Measurements from ENCODE around the gene SREBF2.
"Not testable (repeated sequence)": the region's sequence is repeated elsewhere in the genome, so short reads cannot be mapped to it uniquely, and the experiment has no call there.

Gene SREBF2

GRCh38 chr22:41948928-41949296 lies 116.0 kb downstream of the SREBF2 start:
- H3K36me3 ChIP-seq (ENCODE audit: insufficient read depth, low read length); H3K4me1 ChIP-seq (ENCODE audit: insufficient read depth, low read length); H3K9me3 ChIP-seq (ENCODE audit: control insufficient read depth, insufficient read depth, low read length); H3K9ac ChIP-seq (ENCODE audit: low read depth, low read length): not testable (repeated sequence)

- H3K9ac ChIP-seq (ENCODE audit: low read depth, low read length), result no peak overlapping the region
- H3K9me3 ChIP-seq (ENCODE audit: control insufficient read depth, insufficient read depth, low read length), result no peaks in the 10 kb centered on the region
- peaks cover 3% of the 10 kb centered on the region; the same call in 1 of the 2 replicates for H3K36me3 ChIP-seq (ENCODE audit: insufficient read depth, low read length)
- H3K4me1 ChIP-seq (ENCODE audit: insufficient read depth, low read length), result peaks cover 5% of the 10 kb centered on the region; the same call in 1 of the 2 replicates
Measured at GRCh38 chr22:41949297-41949965, 116.5 kb downstream of the SREBF2 start.

DNA sequence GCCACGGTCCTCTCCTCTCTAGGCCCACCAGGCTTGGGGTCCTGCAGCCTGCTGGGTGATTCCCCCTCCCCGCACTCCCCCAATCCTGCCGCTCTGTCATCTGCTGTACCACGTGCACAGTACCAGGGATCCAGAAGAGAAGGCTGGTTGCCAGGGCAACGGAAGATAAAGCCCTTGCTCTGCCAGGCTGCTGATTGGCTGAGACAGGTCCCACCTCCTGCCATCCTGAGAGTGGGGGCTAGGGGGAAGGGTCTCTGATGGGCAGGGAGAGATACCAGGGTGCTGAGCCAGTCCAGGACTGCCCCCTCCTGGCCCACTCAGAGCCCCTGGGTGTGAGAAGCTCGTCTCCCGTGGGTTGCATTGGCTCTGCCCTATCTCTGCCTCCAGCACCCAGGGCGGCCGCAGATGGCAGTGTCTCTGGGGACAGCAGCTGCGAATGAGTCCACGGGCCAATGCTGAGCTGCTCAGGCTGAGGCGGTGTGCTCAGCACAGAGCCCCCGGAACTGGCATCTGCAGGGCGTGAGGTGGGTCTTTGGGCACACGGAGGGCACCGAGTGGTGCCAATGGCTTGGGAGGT lies 119.1 kb downstream of the SREBF2 start, which contains the start of gene SMIM45:
TSS of gene SMIM45 (plus strand) at position 253 of the 577 bp plus-strand sequence.
- 0 out of 2 replicates have a peak within 1 kb of the TSS, but pooled peaks have one; percentile 8 for H3K9ac ChIP-seq (ENCODE audit: low read depth, low read length)
- H3K36me3 ChIP-seq (ENCODE audit: insufficient read depth, low read length), result no peaks in the 10 kb centered on the region
- peaks cover 3% of the 10 kb centered on the region; the same call in 1 of the 2 replicates for H3K4me1 ChIP-seq (ENCODE audit: insufficient read depth, low read length)
- no peaks in the 10 kb centered on the region; the same call in 1 of the 2 replicates for H3K9me3 ChIP-seq (ENCODE audit: control insufficient read depth, insufficient read depth, low read length)

DNA sequence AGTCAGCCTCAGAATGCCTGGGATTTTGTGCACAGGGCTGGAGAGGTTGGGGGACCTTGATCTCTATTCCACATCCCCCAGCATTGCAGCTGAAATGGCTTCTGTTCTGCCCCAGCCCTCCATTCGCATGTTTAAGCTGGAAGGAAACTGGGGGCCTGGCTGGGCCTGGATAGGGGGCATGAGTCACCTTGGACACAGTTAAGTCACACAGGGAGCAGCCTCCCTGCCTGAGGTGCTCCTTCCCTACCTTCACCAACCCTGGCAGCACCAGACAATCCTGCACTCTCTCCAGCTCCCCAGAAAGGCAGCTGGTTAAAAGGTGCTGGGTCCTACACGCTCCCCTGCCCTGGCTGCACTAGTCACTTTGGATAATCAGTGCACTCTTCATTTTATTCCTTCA lies 119.8 kb downstream of the SREBF2 start:
- Histone ChIP-seq H3K4me1 (ENCODE audit: insufficient read depth, low read length) (peaks cover 3% of the 10 kb centered on the region; the same call in 1 of the 2 replicates), H3K9ac (ENCODE audit: low read depth, low read length) (no peak overlapping the region), H3K9me3 (ENCODE audit: control insufficient read depth, insufficient read depth, low read length) (no peaks in the 10 kb centered on the region; the same call in 1 of the 2 replicates), H3K36me3 (ENCODE audit: insufficient read depth, low read length) (no peaks in the 10 kb centered on the region)

All from ES-I3 (cell line).